Heart left ventricle (tissue), 16 donors: Measurements from ENCODE around the gene PIP5K1B. TPM values are rescaled to one million over a fixed set of nuclear protein-coding genes. Genes with fewer than 3 reads are reported as not detected.

Experiments
- ATAC-seq, 4 donors: fragments of 200-7000 bp; cut with Tn5 transposase; one replicate each; pipeline ENCODE4 v1.9.1; 2020 to 2022; ENCODE audit warnings: moderate library complexity in 4 of 4, mild to moderate bottlenecking in 3 of 4, moderate number of reproducible peaks in 1 of 4
- DNase-seq, 5 donors: peaks; one replicate each; pipeline ENCODE4 v3.0.0-alpha.2; 2020
- H3K27ac ChIP-seq, 12 donors: fragments of 200-600 bp; sonication (generic) in 4 of 12; one replicate each; pipeline versions ENCODE4 v1.5.0 to v1.8.0; 2016 to 2022; ENCODE audit warnings: mild to moderate bottlenecking in 2 of 12
- H3K27me3 ChIP-seq, 9 donors: fragments of 200-600 bp; sonication (generic) in 2 of 9; one replicate each; pipeline versions ENCODE4 v1.5.1 to v1.8.0; 2016 to 2022; ENCODE audit warnings: mild to moderate bottlenecking in 3 of 9
- H3K36me3 ChIP-seq, 9 donors: fragments of 200-600 bp; sonication (generic) in 2 of 9; one replicate each; pipeline versions ENCODE4 v1.5.0 to v1.8.0; 2018 to 2022; ENCODE audit warnings: mild to moderate bottlenecking in 2 of 9
- H3K4me1 ChIP-seq, 12 donors: fragments of 200-600 bp; sonication (generic) in 4 of 12; one replicate each; pipeline versions ENCODE4 v1.5.0 to v1.8.0; 2016 to 2022; ENCODE audit warnings: mild to moderate bottlenecking in 3 of 12
- H3K4me3 ChIP-seq, 12 donors: fragments of 200-600 bp; sonication (generic) in 4 of 12; one replicate each; pipeline versions ENCODE4 v1.5.0 to v1.8.0; 2017 to 2022; ENCODE audit warnings: mild to moderate bottlenecking in 9 of 12, moderate library complexity in 4 of 12
- H3K9me3 ChIP-seq, 12 donors: fragments of 200-600 bp; sonication (generic) in 4 of 12; one replicate each; pipeline versions ENCODE4 v1.5.0 to v1.8.0; 2016 to 2022; ENCODE audit warnings: mild to moderate bottlenecking in 1 of 12
- CTCF ChIP-seq, 12 donors: fragments of 200-600 bp; sonication (generic) in 4 of 12; IDR thresholded peaks; one replicate each; pipeline versions ENCODE4 v1.5.0 to v1.8.0; 2018 to 2022; ENCODE audit warnings: antibody characterized with exemption in 12 of 12, mild to moderate bottlenecking in 5 of 12
- POLR2A ChIP-seq, 2 donors: fragments of 450-650 bp; IDR thresholded peaks; one replicate each; pipeline ENCODE4 v1.6.1; 2017; ENCODE audit warnings: antibody characterized with exemption in 2 of 2, mild to moderate bottlenecking in 2 of 2, moderate library complexity in 2 of 2
- WGBS, 4 donors: extraction: QIAGEN DNeasy Blood & Tissue Kit in 2 of 4; methylation state at CpG; one replicate each; pipeline versions ENCODE4 v1.1.5 to v1.1.7; 2013 to 2018; 5-methylcytosine and 5-hydroxymethylcytosine counted together
- intact Hi-C, 10 donors: fragments of 100-400 bp; cut with DNase I; formaldehyde crosslinking; loops; one replicate each; pipeline versions ENCODE4 v1.11.1 to v1.14.2; 2022
- polyA plus RNA-seq, 2 donors: library from polyadenylated mRNA; stranded (reverse); fragments of 200-250 nt; gene quantifications; one replicate each; pipeline ENCODE4 v1.2.3, GENCODE V29; 2013
- total RNA-seq, 9 donors: library from RNA; depleted of rRNA in 2 of 9; stranded (reverse); fragments of >200 nt in 2 of 9; fragmentation: NEBNext Ultra II Directional in 3 of 9; extraction: Animal tissue kit (Norgen Biotek cat#: 25700) in 3 of 9; gene quantifications; one replicate each; pipeline versions ENCODE4 v1.1.0 to v1.2.4, GENCODE V29; 2016 to 2023
- donor health status: ischemic (EF 13 %, LVEDD 7.1; RV severe dilation, severe dysfunction).
- donor health status: healthy with polysubstance abuse.
- donor health status: DM: no; HTN: yes; CAD: no.
- donor health status: DM: no; HTN: no; CAD: no.
- donor health status: ischemic (EF 25% LVEDD 6.9; RV normal size, moderate dysfunction).
- donor health status: ischemic (EF 25% LVEDD 5.7; RV mildly dilated, moderate dysfunction).
- donor health status: healthy.
- donor health status: DM: yes; HTN: yes; CAD: no.
- donor health status: ischemic (EF 35%, LVEDD 5.7; RV mildly dilated, moderate dysfunction).
- donor health status: nonischemic (EF 11% LVEDD 7.7; RV severe dilation, severe dysfunction).
- donor health status: DM: yes; HTN: yes; CAD: no.
- donor health status: PGD.
- donor health status: ischemic (EF 29% LVEDD 5.4; RV normal size, mild dysfunction).
- donor health status: nonischemic (EF 23%, LVEDD 6.1; RV moderate dilation, normal function).

PIP5K1B gene
- total and polyA plus RNA-seq, 11 donors, result 8.6 to 68.0 (median 47.5) TPM

GRCh38 chr9:68940573-68940972 is 235.5 kb downstream of the PIP5K1B start:
- H3K27me3 ChIP-seq, result no peaks in the 10 kb centered on the region
- H3K4me3 ChIP-seq, result no peak overlapping the region
- peaks cover 0 to 2% (median 0%) of the 10 kb centered on the region in 9 donors for H3K36me3 ChIP-seq
- intact Hi-C loops, result loop anchor here in 3 of 10 donors (10.0 kb wide), 3 partner anchors 54 to 356 kb away; partner anchors contain the start of gene PIP5K1B (in 1 of the 3)
- no peaks in the 10 kb centered on the region for H3K9me3 ChIP-seq
- 64 to 75% (median 72%) methylated on average over 6 of the region's 6 CpGs for WGBS, 4 donors
- TF ChIP-seq POLR2A (IDR thresholded peaks at IDR 0.05) (no peak), CTCF (IDR thresholded peaks at IDR 0.05) (no peak)
- no peak for DNase-seq
- H3K27ac ChIP-seq, result peak overlapping the region in 2 of 12 donors; percentile 79 to 83
- no peak for ATAC-seq
- peaks cover 0 to 32% (median 7%) of the 10 kb centered on the region in 12 donors for H3K4me1 ChIP-seq

- ATAC-seq (peak; percentile 76 to 91 (median 86)), DNase-seq (no peak)
- Histone ChIP-seq H3K36me3 (peaks cover 0 to 2% (median 0%) of the 10 kb centered on the region in 9 donors), H3K9me3 (no peaks in the 10 kb centered on the region), H3K27ac (peak overlapping the region; percentile 35 to 86 (median 72)), H3K4me1 (peaks cover 0 to 32% (median 7%) of the 10 kb centered on the region in 12 donors), H3K4me3 (no peak overlapping the region), H3K27me3 (no peaks in the 10 kb centered on the region)
- TF ChIP-seq POLR2A (IDR thresholded peaks at IDR 0.05) (no peak), CTCF (IDR thresholded peaks at IDR 0.05) (no peak)
- intact Hi-C loops, result loop anchor here in 3 of 10 donors (10.0 kb wide), 3 partner anchors 53 to 357 kb away; partner anchors contain the start of gene PIP5K1B (in 1 of the 3)
- WGBS, 4 donors, result 50 to 57% (median 54%) methylated on average over 7 of the region's 7 CpGs
These were observed 236.9 kb downstream of the PIP5K1B start for GRCh38 chr9:68941780-68942459.

- DNase-seq, result no peak
- Histone ChIP-seq H3K27ac (peak overlapping the region in 11 of 12 donors; percentile 35 to 86 (median 72)), H3K36me3 (peaks cover 0 to 2% (median 0%) of the 10 kb centered on the region in 9 donors), H3K4me3 (no peak overlapping the region), H3K27me3 (no peaks in the 10 kb centered on the region), H3K9me3 (no peaks in the 10 kb centered on the region), H3K4me1 (peaks cover 0 to 32% (median 7%) of the 10 kb centered on the region in 12 donors)
- intact Hi-C loops, result loop anchor here in 3 of 10 donors (10.0 kb wide), 3 partner anchors 52 to 358 kb away; partner anchors contain the start of gene PIP5K1B (in 1 of the 3)
- WGBS, 4 donors, result 64 to 80% (median 71%) methylated on average over 3 of the region's 3 CpGs
- TF ChIP-seq CTCF (IDR thresholded peaks at IDR 0.05) (no peak), POLR2A (IDR thresholded peaks at IDR 0.05) (no peak)
- peak; percentile 48 to 57 (median 54) for ATAC-seq
These were observed 237.8 kb downstream of the PIP5K1B start for GRCh38 chr9:68942790-68943189.

- ATAC-seq, result no peak
- 86 to 93% (median 90%) methylated on average over 4 of the region's 4 CpGs for WGBS, 4 donors
- no peaks in the 10 kb centered on the region for H3K9me3 ChIP-seq
- H3K4me1 ChIP-seq, result peaks cover 0 to 20% (median 2%) of the 10 kb centered on the region in 12 donors
- H3K4me3 ChIP-seq, result no peak overlapping the region
- H3K36me3 ChIP-seq, result peaks cover 0 to 10% (median 0%) of the 10 kb centered on the region in 9 donors
- intact Hi-C loops, result loop anchor here in 3 of 10 donors (10.0 kb wide), 3 partner anchors 48 to 362 kb away; partner anchors contain the start of gene PIP5K1B (in 1 of the 3)
- no peak overlapping the region for H3K27ac ChIP-seq
- TF ChIP-seq CTCF (IDR thresholded peaks at IDR 0.05) (no peak), POLR2A (IDR thresholded peaks at IDR 0.05) (no peak)
- DNase-seq, result no peak
- no peaks in the 10 kb centered on the region for H3K27me3 ChIP-seq
These were observed 242.0 kb downstream of the PIP5K1B start for GRCh38 chr9:68947015-68947414.
